HepG2 (cell line): Measurements from ENCODE around the gene TFEB. TPM values are rescaled to one million over a fixed set of nuclear protein-coding genes. Genes with fewer than 3 reads are reported as not detected.
A peak's percentile ranks its signal among the peaks of the same experiment; 100 is the strongest.

Experiments used
- AKAP8 ChIP-seq: sonication (generic); formaldehyde crosslinking; IDR thresholded peaks from 2 replicates; pipeline ENCODE4 v1.5.1; 2020; ENCODE audit warnings: mild to moderate bottlenecking, missing genetic modification reagents
- ASH2L ChIP-seq: fragments of 300-600, 200-600 bp; sonication (generic); IDR thresholded peaks from 2 replicates; pipeline ENCODE4 v1.7.0; 2017; ENCODE audit warnings: low read depth, mild to moderate bottlenecking, moderate library complexity, mixed read lengths, low read length; ENCODE audit not compliant: insufficient read length
- ATRX ChIP-seq: sonication (generic); formaldehyde crosslinking; IDR thresholded peaks from 2 replicates; pipeline ENCODE4 v1.4.0; 2020; ENCODE audit warnings: missing genetic modification reagents, borderline replicate concordance
- CBX1 ChIP-seq: IDR thresholded peaks from one replicate; pipeline ENCODE4 v1.6.1; 2016; ENCODE audit warnings: antibody characterized with exemption, low read depth
- HNRNPK ChIP-seq: fragments of 200-400 bp; formaldehyde crosslinking; IDR thresholded peaks from 2 replicates; pipeline ENCODE4 v1.6.1; 2018; ENCODE audit warnings: low read length, low read depth, moderate library complexity, mild to moderate bottlenecking; ENCODE audit not compliant: poor library complexity, severe bottlenecking
- MZF1 ChIP-seq: sonication (generic); formaldehyde crosslinking; IDR thresholded peaks from 2 replicates; pipeline ENCODE4 v1.8.1; 2023; ENCODE audit warnings: mild to moderate bottlenecking, missing genetic modification reagents, borderline replicate concordance
- SNAI1 ChIP-seq: sonication (generic); formaldehyde crosslinking; IDR thresholded peaks from 2 replicates; pipeline ENCODE4 v1.5.0; 2020; ENCODE audit warnings: mild to moderate bottlenecking, missing genetic modification reagents, borderline replicate concordance
- ZNF619 ChIP-seq: sonication (generic); formaldehyde crosslinking; IDR thresholded peaks from 2 replicates; pipeline ENCODE4 v1.4.0; 2020; ENCODE audit warnings: mild to moderate bottlenecking, missing genetic modification reagents
- ZNF773 ChIP-seq: sonication (generic); formaldehyde crosslinking; IDR thresholded peaks from 2 replicates; pipeline ENCODE4 v1.4.0; 2020; ENCODE audit warnings: missing genetic modification reagents, borderline replicate concordance
- ZNF792 ChIP-seq: IDR thresholded peaks from 2 replicates; pipeline ENCODE4 v1.6.1; 2016
- polyA plus RNA-seq, 8 experiments: library from polyadenylated mRNA; depleted of rRNA in 3 of 8; stranded (reverse) in 7 of 8; unstranded in 1 of 8; fragments of >200 nt; fragmentation: Illumina TruSeq in 4 of 8; extraction: Trizol in 4 of 8; gene quantifications; 2 replicates each; pipeline versions ENCODE4 v1.2.1 to v1.2.3, GENCODE V29; 2011 to 2016; ENCODE audit warnings: low read depth in 4 of 8, missing spikeins in 1 of 8, mixed read lengths in 1 of 8; ENCODE audit not compliant: insufficient read depth in 1 of 8
- total RNA-seq, 5 experiments: library from RNA; depleted of rRNA; stranded (reverse); fragments of >200 nt; fragmentation: Illumina TruSeq; extraction: Trizol; gene quantifications; 2 replicates each; pipeline ENCODE4 v1.2.3, GENCODE V29; 2016; ENCODE audit warnings: low read depth in 1 of 5
- TF ChIP-seq, protein P1 (sequence below): fragments of 450-650 bp; IDR thresholded peaks from 2 replicates; pipeline ENCODE4 v1.6.1; 2016
- TF ChIP-seq, protein P2 (sequence below): sonication (generic); formaldehyde crosslinking; IDR thresholded peaks from 2 replicates; pipeline ENCODE4 v1.4.0; 2020; ENCODE audit warnings: missing genetic modification reagents, mild to moderate bottlenecking, borderline replicate concordance
- TF ChIP-seq, protein P3 (sequence below): sonication (generic); formaldehyde crosslinking; IDR thresholded peaks from 2 replicates; pipeline ENCODE4 v1.4.0; 2020; ENCODE audit warnings: missing genetic modification reagents, borderline replicate concordance
- TF ChIP-seq, protein P4 (sequence below): sonication (generic); formaldehyde crosslinking; IDR thresholded peaks from 2 replicates; pipeline ENCODE4 v1.5.1; 2020; ENCODE audit warnings: missing genetic modification reagents, mild to moderate bottlenecking, borderline replicate concordance

TFEB gene
- total and polyA plus RNA-seq, 2 of the 13 experiments (the other 11 are each of a cell fraction or from before 2014, with no cell fraction given) = 13.3 to 18.7 TPM

DNA sequence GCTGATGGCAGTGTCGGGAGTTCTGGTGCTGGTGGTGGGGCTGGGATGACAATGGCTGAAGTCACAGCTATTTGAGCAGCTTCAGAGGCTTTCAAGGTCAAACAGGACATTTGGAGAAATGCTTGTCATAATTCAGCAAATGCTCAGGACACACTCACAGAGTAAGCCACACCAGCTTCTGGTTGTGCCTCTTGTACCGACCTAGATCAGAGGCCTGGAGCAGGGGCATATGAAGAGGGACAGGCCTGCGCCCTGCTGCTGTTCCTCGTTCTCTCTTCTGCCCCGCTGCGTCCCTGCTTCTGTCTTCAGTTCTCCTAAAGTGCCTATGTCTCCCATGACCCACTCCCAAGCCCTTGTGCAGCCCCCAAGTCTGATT is 12.7 kb upstream of the TFEB start (continued):
- peak; percentile 8 for TF ChIP-seq ASH2L
- TF ChIP-seq, protein P1, sequence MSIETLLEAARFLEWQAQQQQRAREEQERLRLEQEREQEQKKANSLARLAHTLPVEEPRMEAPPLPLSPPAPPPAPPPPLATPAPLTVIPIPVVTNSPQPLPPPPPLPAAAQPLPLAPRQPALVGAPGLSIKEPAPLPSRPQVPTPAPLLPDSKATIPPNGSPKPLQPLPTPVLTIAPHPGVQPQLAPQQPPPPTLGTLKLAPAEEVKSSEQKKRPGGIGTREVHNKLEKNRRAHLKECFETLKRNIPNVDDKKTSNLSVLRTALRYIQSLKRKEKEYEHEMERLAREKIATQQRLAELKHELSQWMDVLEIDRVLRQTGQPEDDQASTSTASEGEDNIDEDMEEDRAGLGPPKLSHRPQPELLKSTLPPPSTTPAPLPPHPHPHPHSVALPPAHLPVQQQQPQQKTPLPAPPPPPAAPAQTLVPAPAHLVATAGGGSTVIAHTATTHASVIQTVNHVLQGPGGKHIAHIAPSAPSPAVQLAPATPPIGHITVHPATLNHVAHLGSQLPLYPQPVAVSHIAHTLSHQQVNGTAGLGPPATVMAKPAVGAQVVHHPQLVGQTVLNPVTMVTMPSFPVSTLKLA = no peak
- TF ChIP-seq, protein P2, sequence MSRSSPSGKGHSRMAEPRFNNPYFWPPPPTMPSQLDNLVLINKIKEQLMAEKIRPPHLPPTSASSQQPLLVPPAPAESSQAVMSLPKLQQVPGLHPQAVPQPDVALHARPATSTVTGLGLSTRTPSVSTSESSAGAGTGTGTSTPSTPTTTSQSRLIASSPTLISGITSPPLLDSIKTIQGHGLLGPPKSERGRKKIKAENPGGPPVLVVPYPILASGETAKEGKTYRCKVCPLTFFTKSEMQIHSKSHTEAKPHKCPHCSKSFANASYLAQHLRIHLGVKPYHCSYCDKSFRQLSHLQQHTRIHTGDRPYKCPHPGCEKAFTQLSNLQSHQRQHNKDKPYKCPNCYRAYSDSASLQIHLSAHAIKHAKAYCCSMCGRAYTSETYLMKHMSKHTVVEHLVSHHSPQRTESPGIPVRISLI (CRISPR knock-in tag) = no peak
- TF ChIP-seq, protein P3, sequence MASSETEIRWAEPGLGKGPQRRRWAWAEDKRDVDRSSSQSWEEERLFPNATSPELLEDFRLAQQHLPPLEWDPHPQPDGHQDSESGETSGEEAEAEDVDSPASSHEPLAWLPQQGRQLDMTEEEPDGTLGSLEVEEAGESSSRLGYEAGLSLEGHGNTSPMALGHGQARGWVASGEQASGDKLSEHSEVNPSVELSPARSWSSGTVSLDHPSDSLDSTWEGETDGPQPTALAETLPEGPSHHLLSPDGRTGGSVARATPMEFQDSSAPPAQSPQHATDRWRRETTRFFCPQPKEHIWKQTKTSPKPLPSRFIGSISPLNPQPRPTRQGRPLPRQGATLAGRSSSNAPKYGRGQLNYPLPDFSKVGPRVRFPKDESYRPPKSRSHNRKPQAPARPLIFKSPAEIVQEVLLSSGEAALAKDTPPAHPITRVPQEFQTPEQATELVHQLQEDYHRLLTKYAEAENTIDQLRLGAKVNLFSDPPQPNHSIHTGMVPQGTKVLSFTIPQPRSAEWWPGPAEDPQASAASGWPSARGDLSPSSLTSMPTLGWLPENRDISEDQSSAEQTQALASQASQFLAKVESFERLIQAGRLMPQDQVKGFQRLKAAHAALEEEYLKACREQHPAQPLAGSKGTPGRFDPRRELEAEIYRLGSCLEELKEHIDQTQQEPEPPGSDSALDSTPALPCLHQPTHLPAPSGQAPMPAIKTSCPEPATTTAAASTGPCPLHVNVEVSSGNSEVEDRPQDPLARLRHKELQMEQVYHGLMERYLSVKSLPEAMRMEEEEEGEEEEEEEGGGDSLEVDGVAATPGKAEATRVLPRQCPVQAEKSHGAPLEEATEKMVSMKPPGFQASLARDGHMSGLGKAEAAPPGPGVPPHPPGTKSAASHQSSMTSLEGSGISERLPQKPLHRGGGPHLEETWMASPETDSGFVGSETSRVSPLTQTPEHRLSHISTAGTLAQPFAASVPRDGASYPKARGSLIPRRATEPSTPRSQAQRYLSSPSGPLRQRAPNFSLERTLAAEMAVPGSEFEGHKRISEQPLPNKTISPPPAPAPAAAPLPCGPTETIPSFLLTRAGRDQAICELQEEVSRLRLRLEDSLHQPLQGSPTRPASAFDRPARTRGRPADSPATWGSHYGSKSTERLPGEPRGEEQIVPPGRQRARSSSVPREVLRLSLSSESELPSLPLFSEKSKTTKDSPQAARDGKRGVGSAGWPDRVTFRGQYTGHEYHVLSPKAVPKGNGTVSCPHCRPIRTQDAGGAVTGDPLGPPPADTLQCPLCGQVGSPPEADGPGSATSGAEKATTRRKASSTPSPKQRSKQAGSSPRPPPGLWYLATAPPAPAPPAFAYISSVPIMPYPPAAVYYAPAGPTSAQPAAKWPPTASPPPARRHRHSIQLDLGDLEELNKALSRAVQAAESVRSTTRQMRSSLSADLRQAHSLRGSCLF (CRISPR knock-in tag) = no peak
- TF ChIP-seq ZNF792 (CRISPR knock-in tag) = 0 out of 2 replicates have a peak, but pooled peaks have one; percentile 5
- TF ChIP-seq ZNF619 = no peak
- TF ChIP-seq CBX1 = no peak
- no peak for TF ChIP-seq ATRX (CRISPR knock-in tag)
- TF ChIP-seq SNAI1 (CRISPR knock-in tag) = no peak
- TF ChIP-seq ZNF773 = no peak
- TF ChIP-seq HNRNPK = peak; percentile 44
- no peak for TF ChIP-seq MZF1 (CRISPR knock-in tag)
- TF ChIP-seq AKAP8 = 0 out of 2 replicates have a peak, but pooled peaks have one; percentile 8
- TF ChIP-seq, protein P4, sequence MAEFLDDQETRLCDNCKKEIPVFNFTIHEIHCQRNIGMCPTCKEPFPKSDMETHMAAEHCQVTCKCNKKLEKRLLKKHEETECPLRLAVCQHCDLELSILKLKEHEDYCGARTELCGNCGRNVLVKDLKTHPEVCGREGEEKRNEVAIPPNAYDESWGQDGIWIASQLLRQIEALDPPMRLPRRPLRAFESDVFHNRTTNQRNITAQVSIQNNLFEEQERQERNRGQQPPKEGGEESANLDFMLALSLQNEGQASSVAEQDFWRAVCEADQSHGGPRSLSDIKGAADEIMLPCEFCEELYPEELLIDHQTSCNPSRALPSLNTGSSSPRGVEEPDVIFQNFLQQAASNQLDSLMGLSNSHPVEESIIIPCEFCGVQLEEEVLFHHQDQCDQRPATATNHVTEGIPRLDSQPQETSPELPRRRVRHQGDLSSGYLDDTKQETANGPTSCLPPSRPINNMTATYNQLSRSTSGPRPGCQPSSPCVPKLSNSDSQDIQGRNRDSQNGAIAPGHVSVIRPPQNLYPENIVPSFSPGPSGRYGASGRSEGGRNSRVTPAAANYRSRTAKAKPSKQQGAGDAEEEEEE (CRISPR knock-in tag) = peak; percentile 52; the same call in 1 of the 2 replicates
